HCT116 (cell line): ENCODE measurements around the gene CACNG1.

Experiments
- EGR1 ChIP-seq: IDR thresholded peaks from 2 replicates; pipeline ENCODE4 v1.6.1; 2012; ENCODE audit warnings: low read depth
- MAX ChIP-seq: IDR thresholded peaks from 2 replicates; pipeline ENCODE4 v1.6.1; 2012
- POLR2A ChIP-seq: IDR thresholded peaks from 2 replicates; pipeline ENCODE4 v1.7.0; 2011; ENCODE audit warnings: borderline replicate concordance; ENCODE audit not compliant: insufficient read depth, insufficient read length; ENCODE audit errors: extremely low read depth
- POLR2AphosphoS5 ChIP-seq: IDR thresholded peaks from 2 replicates; pipeline ENCODE4 v1.6.1; 2011; ENCODE audit warnings: mild to moderate bottlenecking, low read depth, low read length, moderate library complexity
- SRF ChIP-seq: IDR thresholded peaks from 2 replicates; pipeline ENCODE4 v1.6.1; 2012; ENCODE audit warnings: low read depth
- YY1 ChIP-seq: IDR thresholded peaks from 2 replicates; pipeline ENCODE4 v1.6.1; 2011; ENCODE audit warnings: low read length, low read depth, moderate library complexity, mild to moderate bottlenecking; ENCODE audit not compliant: insufficient replicate concordance; ENCODE audit errors: extremely low read depth
- ZBTB33 ChIP-seq: IDR thresholded peaks from 2 replicates; pipeline ENCODE4 v1.6.1; 2011; ENCODE audit warnings: mild to moderate bottlenecking, low read length, moderate library complexity; ENCODE audit not compliant: insufficient replicate concordance; ENCODE audit errors: extremely low read depth
- ZNF274 ChIP-seq: fragments of 200-500 bp; sonication (Bioruptor generic); IDR thresholded peaks from 2 replicates; pipeline ENCODE4 v1.6.1; 2014; ENCODE audit warnings: mild to moderate bottlenecking, low read depth, low read length, inconsistent platforms
- TF ChIP-seq, protein P1 (sequence below), 3 experiments: fragments of 200-600 bp in 1 of 3; sonication (generic) in 1 of 3; IDR thresholded peaks in 2 of 3; conservative IDR thresholded peaks in 1 of 3; 2 replicates each; pipeline ENCODE4 v1.5.1; 2012 to 2017; ENCODE audit warnings: low read depth in 2 of 3, low read length in 2 of 3, antibody characterized with exemption in 1 of 3, borderline replicate concordance in 1 of 3, control low read depth in 1 of 3, mild to moderate bottlenecking in 1 of 3, mixed read lengths in 1 of 3, mixed run types in 1 of 3, moderate library complexity in 1 of 3; ENCODE audit not compliant: insufficient read depth in 1 of 3

DNA sequence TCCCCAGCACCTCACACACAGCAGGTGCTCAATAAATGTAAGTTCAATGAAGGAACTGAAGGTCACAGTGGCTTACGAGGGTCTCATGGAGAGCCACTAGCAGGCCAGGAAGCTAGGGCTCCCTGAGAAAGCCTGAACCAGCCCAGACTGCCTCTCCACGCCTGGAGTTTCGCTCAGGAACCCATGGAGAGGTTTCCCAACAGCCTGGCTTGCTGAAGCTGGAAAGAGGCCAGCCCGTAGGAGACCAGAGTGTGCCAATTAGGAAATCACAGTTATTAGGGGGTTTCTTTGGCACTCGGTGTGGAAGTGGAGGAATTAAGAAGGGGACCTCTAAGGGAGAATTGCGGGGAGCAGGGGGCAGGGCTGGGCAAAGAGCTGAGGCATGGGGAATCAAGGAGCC lies 36.3 kb upstream of the CACNG1 start:
- TF ChIP-seq, protein P1, sequence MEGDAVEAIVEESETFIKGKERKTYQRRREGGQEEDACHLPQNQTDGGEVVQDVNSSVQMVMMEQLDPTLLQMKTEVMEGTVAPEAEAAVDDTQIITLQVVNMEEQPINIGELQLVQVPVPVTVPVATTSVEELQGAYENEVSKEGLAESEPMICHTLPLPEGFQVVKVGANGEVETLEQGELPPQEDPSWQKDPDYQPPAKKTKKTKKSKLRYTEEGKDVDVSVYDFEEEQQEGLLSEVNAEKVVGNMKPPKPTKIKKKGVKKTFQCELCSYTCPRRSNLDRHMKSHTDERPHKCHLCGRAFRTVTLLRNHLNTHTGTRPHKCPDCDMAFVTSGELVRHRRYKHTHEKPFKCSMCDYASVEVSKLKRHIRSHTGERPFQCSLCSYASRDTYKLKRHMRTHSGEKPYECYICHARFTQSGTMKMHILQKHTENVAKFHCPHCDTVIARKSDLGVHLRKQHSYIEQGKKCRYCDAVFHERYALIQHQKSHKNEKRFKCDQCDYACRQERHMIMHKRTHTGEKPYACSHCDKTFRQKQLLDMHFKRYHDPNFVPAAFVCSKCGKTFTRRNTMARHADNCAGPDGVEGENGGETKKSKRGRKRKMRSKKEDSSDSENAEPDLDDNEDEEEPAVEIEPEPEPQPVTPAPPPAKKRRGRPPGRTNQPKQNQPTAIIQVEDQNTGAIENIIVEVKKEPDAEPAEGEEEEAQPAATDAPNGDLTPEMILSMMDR (IDR thresholded peaks at IDR 0.05 in 2 of 3, conservative IDR thresholded peaks at IDR 0.05 in 1 of 3; ENCODE audit: borderline replicate concordance in 1 of 3, insufficient read depth in 1 of 3, low read depth in 2 of 3, low read length in 2 of 3) = no peak
- TF ChIP-seq SRF (no peak), YY1 (no peak), ZBTB33 (no peak), ZNF274 (no peak), POLR2AphosphoS5 (no peak), MAX (no peak), POLR2A (no peak), EGR1 (no peak)
